SK-N-SH (cell line): ENCODE measurements around the gene ZBTB45.

ENCODE experiments used
- CTCF ChIP-seq: fragments of 200-600 bp; sonication (generic); IDR thresholded peaks from 2 replicates; pipeline ENCODE4 v1.6.1; 2017; ENCODE audit warnings: antibody characterized with exemption, mild to moderate bottlenecking, moderate library complexity
- ELF1 ChIP-seq: IDR thresholded peaks from 2 replicates; pipeline ENCODE4 v1.4.0; 2012
- EP300 ChIP-seq, 2 experiments: IDR thresholded peaks; 2 replicates each; pipeline versions ENCODE4 v1.4.0 to v1.6.1; 2012; ENCODE audit warnings: borderline replicate concordance in 1 of 2, low read depth in 1 of 2, low read length in 1 of 2
- FOXJ3 ChIP-seq: sonication (generic); formaldehyde crosslinking; IDR thresholded peaks from 2 replicates; pipeline ENCODE4 v1.5.1; 2020; ENCODE audit warnings: mild to moderate bottlenecking, missing genetic modification reagents
- GABPA ChIP-seq: IDR thresholded peaks from 2 replicates; pipeline ENCODE4 v1.4.0; 2012; ENCODE audit warnings: low read depth, mild to moderate bottlenecking
- GATA2 ChIP-seq: sonication (generic); formaldehyde crosslinking; IDR thresholded peaks from 2 replicates; pipeline ENCODE4 v1.5.0; 2020; ENCODE audit warnings: mild to moderate bottlenecking, missing genetic modification reagents
- MAX ChIP-seq: IDR thresholded peaks from 2 replicates; pipeline ENCODE4 v1.4.0; 2012; ENCODE audit warnings: low read depth
- MXI1 ChIP-seq: IDR thresholded peaks from 2 replicates; pipeline ENCODE4 v1.6.1; 2012; ENCODE audit warnings: mild to moderate bottlenecking, low read depth, low read length, improper control_type of control experiment
- POLR2AphosphoS5 ChIP-seq: IDR thresholded peaks from 2 replicates; pipeline ENCODE4 v1.6.1; 2012; ENCODE audit warnings: low read depth, low read length
- RAD21 ChIP-seq: IDR thresholded peaks from 2 replicates; pipeline ENCODE4 v1.6.1; 2012; ENCODE audit warnings: mild to moderate bottlenecking, low read length
- REST ChIP-seq: IDR thresholded peaks from 2 replicates; pipeline ENCODE4 v1.6.1; 2012; ENCODE audit warnings: mild to moderate bottlenecking, low read depth, low read length, moderate library complexity

- TF ChIP-seq FOXJ3 (CRISPR knock-in tag) (no peak), REST (no peak), RAD21 (no peak), MAX (no peak), EP300 (IDR thresholded peaks at IDR 0.05; ENCODE audit: borderline replicate concordance in 1 of 2, low read depth in 1 of 2, low read length in 1 of 2) (no peak), CTCF (no peak), GATA2 (CRISPR knock-in tag) (no peak), POLR2AphosphoS5 (no peak), GABPA (no peak), ELF1 (no peak), MXI1 (no peak)
Observed at GRCh38 chr19:58514564-58515022, 5.0 kb downstream of the ZBTB45 start.
